ENCODE data around the gene DNAJA2. TPM values are rescaled to one million over a fixed set of nuclear protein-coding genes. Genes with fewer than 3 reads are reported as not detected.
"Not testable (repeated sequence)": the region's sequence is repeated elsewhere in the genome, so short reads cannot be mapped to it uniquely, and the experiment has no call there.

The DNAJA2 gene
- total and polyA plus RNA-seq, 12 donors: 34.7 to 96.8 (median 71.4) TPM

DNA sequence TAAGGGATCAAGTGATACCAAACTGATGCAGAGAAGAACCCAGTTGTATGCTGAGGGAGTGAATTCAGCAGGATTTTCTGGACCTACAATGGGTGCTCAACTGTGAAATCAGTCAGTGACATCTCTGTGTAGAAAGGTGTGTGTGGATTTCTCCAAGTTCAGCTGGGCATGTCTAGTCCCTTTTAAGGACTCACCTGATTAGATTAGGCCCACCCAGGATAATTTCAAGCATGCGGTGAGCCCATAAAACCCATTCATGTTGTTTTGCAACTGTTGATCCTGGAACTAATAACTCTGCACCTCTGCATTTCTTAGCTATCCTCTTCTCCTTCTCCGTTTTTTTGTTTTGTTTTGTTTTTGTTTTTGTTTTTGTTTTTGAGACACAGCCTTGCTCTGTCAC lies 35.1 kb upstream of the DNAJA2 start:
- intact Hi-C loops (cut with DNase I): no loop called here
- no peak for TF ChIP-seq POLR2A (IDR thresholded peaks at IDR 0.05)
- TF ChIP-seq, protein P1, sequence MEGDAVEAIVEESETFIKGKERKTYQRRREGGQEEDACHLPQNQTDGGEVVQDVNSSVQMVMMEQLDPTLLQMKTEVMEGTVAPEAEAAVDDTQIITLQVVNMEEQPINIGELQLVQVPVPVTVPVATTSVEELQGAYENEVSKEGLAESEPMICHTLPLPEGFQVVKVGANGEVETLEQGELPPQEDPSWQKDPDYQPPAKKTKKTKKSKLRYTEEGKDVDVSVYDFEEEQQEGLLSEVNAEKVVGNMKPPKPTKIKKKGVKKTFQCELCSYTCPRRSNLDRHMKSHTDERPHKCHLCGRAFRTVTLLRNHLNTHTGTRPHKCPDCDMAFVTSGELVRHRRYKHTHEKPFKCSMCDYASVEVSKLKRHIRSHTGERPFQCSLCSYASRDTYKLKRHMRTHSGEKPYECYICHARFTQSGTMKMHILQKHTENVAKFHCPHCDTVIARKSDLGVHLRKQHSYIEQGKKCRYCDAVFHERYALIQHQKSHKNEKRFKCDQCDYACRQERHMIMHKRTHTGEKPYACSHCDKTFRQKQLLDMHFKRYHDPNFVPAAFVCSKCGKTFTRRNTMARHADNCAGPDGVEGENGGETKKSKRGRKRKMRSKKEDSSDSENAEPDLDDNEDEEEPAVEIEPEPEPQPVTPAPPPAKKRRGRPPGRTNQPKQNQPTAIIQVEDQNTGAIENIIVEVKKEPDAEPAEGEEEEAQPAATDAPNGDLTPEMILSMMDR (IDR thresholded peaks at IDR 0.05): no peak
- DNase-seq: no peak
- Histone ChIP-seq H3K27ac (no peak overlapping the region), H3K27me3 (no peaks in the 10 kb centered on the region), H3K36me3 (replicated peaks in 1 of 2) (no peaks in the 10 kb centered on the region), H3K4me1 (replicated peaks in 1 of 2) (no peaks in the 10 kb centered on the region), H3K9me3 (replicated peaks in 1 of 3) (no peaks in the 10 kb centered on the region), H3K4me3 (no peak overlapping the region)
- 77 to 82% (median 79%) methylated on average over 2 of the region's 2 CpGs for WGBS, 4 donors

DNA sequence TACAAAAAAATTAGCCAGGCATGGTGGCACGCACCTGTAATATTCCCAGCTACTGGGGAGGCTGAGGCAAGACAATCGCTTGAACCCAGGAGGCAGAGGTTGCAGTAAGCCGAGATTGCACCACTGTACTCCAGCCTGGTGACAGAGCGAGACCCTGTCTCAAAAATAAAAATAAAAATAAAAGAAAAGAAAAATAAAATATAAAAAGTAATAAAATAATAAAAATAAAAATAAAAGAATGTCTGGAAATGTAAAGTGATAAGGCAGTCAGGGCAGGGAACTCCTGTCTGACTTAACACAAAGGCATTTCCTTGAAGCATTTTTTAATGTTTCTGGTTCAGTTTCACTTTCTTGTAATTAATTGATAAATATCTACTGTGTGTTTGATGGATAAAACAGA lies 34.7 kb upstream of the DNAJA2 start:
- intact Hi-C loops (cut with DNase I): no loop called here
- Histone ChIP-seq H3K4me1 (replicated peaks in 1 of 2) (no peaks in the 10 kb centered on the region), H3K27me3 (no peaks in the 10 kb centered on the region), H3K27ac (no peak overlapping the region), H3K9me3 (replicated peaks in 1 of 3) (no peaks in the 10 kb centered on the region), H3K36me3 (replicated peaks in 1 of 2) (no peaks in the 10 kb centered on the region), H3K4me3 (no peak overlapping the region)
- no peak for TF ChIP-seq POLR2A (IDR thresholded peaks at IDR 0.05)
- TF ChIP-seq, protein P1 (IDR thresholded peaks at IDR 0.05): no peak
- WGBS, 4 donors: 90 to 93% (median 92%) methylated on average over 4 of the region's 4 CpGs
- DNase-seq: no peak

DNA sequence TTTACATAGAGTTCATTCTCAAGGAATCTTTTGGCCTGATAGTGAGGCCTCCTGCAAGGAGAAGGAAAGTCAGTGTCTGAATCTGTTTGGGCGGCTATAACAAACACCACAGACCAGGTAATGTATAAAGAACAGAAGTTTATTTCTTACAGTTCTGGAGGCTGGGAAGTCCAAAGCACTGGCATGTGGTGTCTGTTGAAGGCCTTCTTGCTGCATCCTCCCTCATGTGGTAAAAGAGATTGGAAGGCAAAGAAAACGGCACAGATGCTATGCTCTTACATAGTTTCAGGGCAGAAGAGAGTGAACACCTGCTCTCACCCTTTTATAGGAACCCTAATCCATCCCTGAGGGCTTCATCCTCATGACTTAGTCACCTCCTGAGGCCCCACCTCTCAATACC lies 31.2 kb upstream of the DNAJA2 start:
- WGBS, 4 donors: 81 to 96% (median 87%) methylated on average over 2 of the region's 2 CpGs
- intact Hi-C loops (cut with DNase I): no loop called here
- TF ChIP-seq POLR2A (IDR thresholded peaks at IDR 0.05): no peak
- TF ChIP-seq, protein P1 (IDR thresholded peaks at IDR 0.05): no peak

DNA sequence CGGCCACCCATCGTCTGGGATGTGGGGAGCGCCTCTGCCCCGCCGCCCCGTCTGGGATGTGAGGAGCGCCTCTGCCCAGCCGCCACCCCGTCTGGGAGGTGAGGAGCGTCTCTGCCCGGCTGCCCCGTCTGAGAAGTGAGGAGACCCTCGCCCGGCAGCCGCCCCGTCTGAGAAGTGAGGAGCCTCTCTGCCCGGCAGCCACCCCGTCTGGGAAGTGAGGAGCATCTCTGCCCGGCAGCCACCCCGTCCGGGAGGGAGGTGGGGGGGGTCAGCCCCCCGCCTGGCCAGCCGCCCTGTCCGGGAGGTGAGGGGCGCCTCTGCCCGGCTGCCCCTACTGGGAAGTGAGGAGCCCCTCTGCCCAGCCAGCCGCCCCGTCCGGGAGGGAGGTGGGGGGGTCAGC lies 26.6 kb upstream of the DNAJA2 start:
- 94 to 95% methylated on average over 16 to 25 of the region's 29 CpGs; no CpG with 5 or more reads in 2 of the 4 donors for WGBS, 4 donors
- H3K4me3 ChIP-seq; H3K36me3 ChIP-seq (replicated peaks in 1 of 2); H3K27me3 ChIP-seq; intact Hi-C loops (cut with DNase I); H3K9me3 ChIP-seq (replicated peaks in 1 of 3); DNase-seq; H3K27ac ChIP-seq; H3K4me1 ChIP-seq (replicated peaks in 1 of 2): not testable (repeated sequence)

More for the DNA sequence above, 31.2 kb upstream of the DNAJA2 start:
- Histone ChIP-seq H3K9me3 (replicated peaks in 1 of 3) (no peaks in the 10 kb centered on the region), H3K27me3 (no peaks in the 10 kb centered on the region), H3K4me1 (replicated peaks in 1 of 2) (no peaks in the 10 kb centered on the region), H3K36me3 (replicated peaks in 1 of 2) (no peaks in the 10 kb centered on the region), H3K4me3 (no peak overlapping the region), H3K27ac (no peak overlapping the region)
- no peak for DNase-seq

DNA sequence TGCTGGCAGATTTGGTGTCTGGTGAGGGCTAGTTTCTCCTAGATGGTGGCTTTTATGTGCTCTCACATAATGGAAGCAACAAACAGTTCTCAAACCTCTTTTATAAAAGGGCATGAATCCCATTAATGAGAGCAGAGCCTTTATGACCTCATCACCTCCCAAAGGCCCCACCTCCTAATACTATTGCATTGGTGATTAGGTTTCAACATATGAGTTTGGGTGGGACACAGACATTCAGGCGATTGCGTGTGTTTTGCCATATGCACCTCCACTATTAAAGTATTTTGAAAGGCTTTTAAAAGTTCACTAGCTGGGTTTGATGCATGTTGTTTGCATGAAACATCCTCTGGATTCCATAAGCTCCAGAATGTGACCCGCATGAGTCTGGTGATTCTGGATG lies 24.4 kb upstream of the DNAJA2 start:
- H3K27ac ChIP-seq: no peak overlapping the region
- H3K4me3 ChIP-seq: no peak overlapping the region
- H3K4me1 ChIP-seq (replicated peaks in 1 of 2): no peaks in the 10 kb centered on the region
- no peaks in the 10 kb centered on the region for H3K36me3 ChIP-seq (replicated peaks in 1 of 2)
- no peaks in the 10 kb centered on the region for H3K27me3 ChIP-seq
- DNase-seq: no peak
- TF ChIP-seq, protein P1 (IDR thresholded peaks at IDR 0.05): no peak
- TF ChIP-seq POLR2A (IDR thresholded peaks at IDR 0.05): no peak
- 95 to 100% (median 97%) methylated on average over 3 of the region's 3 CpGs for WGBS, 4 donors
- intact Hi-C loops (cut with DNase I): no loop called here
- no peaks in the 10 kb centered on the region for H3K9me3 ChIP-seq (replicated peaks in 1 of 3)
